NCI-H82 treated with DMSO at 0.1 percent for 48 hours (cell line): ENCODE measurements around the gene DHFR.
"Not testable (repeated sequence)": the region's sequence is repeated elsewhere in the genome, so short reads cannot be mapped to it uniquely, and the experiment has no call there.

Experiments
- DNase-seq: peaks from one replicate; lab custom pipeline; 2025; ENCODE audit not compliant: unreplicated experiment; lab: John Stamatoyannopoulos, UW

Gene DHFR

GRCh38 chr5:80654391-80655230 is at the start of gene DHFR, which contains the start of gene MSH3:
Gene DHFR, minus strand, starts transcription at chr5:80654983. Its CDS starts 494 bp downstream, at chr5:80654489.
Gene MSH3, plus strand, starts transcription at chr5:80654652. Its CDS starts 76 bp downstream, at chr5:80654728.
- peak; percentile 78 for DNase-seq

GRCh38 chr5:80704221-80704620 is 49.4 kb upstream of the DHFR start:
- DNase-seq = no peak

GRCh38 chr5:80703747-80704146 is 49.0 kb upstream of the DHFR start:
- DNase-seq = no peak

- DNase-seq = no peak
Measured at GRCh38 chr5:80703291-80703690, 48.5 kb upstream of the DHFR start.

GRCh38 chr5:80701597-80701996 is 46.8 kb upstream of the DHFR start:
- DNase-seq = no peak

GRCh38 chr5:80698369-80698768 is 43.6 kb upstream of the DHFR start:
- DNase-seq = no peak

GRCh38 chr5:80697100-80697499 is 42.3 kb upstream of the DHFR start:
- DNase-seq = no peak

- DNase-seq = no peak
Measured at GRCh38 chr5:80696450-80696849, 41.7 kb upstream of the DHFR start.

GRCh38 chr5:80695666-80696065 is 40.9 kb upstream of the DHFR start:
- DNase-seq = no peak

GRCh38 chr5:80689627-80690026 is 34.8 kb upstream of the DHFR start:
- no peak for DNase-seq

GRCh38 chr5:80688648-80689420 is 34.1 kb upstream of the DHFR start:
- DNase-seq = no peak

GRCh38 chr5:80686757-80687156 is 32.0 kb upstream of the DHFR start:
- no peak for DNase-seq

GRCh38 chr5:80676706-80677105 is 21.9 kb upstream of the DHFR start:
- DNase-seq = no peak

- DNase-seq = peak; percentile 33
Measured at GRCh38 chr5:80672140-80672736, 17.5 kb upstream of the DHFR start.

- DNase-seq = no peak
Measured at GRCh38 chr5:80668016-80668969, 13.5 kb upstream of the DHFR start.

GRCh38 chr5:80667384-80667783 is 12.6 kb upstream of the DHFR start:
- no peak for DNase-seq

- DNase-seq = no peak
Measured at GRCh38 chr5:80665057-80665456, 10.3 kb upstream of the DHFR start.

GRCh38 chr5:80662108-80662507 is 7.3 kb upstream of the DHFR start:
- no peak for DNase-seq

- not testable (repeated sequence) for DNase-seq
Measured at GRCh38 chr5:80660661-80661060, 5.9 kb upstream of the DHFR start.

GRCh38 chr5:80659106-80659505 is 4.3 kb upstream of the DHFR start:
- DNase-seq = no peak

- no peak for DNase-seq
Measured at GRCh38 chr5:80656425-80656824, 1.6 kb upstream of the DHFR start.
